GM21390 (cell line): ENCODE measurements around the gene PHOSPHO1.
A peak's percentile ranks its signal among the peaks of the same experiment; 100 is the strongest.
"Not testable (repeated sequence)": the region's sequence is repeated elsewhere in the genome, so short reads cannot be mapped to it uniquely, and the experiment has no call there.

Experiments used
- ATAC-seq: cut with Tn5 transposase; IDR thresholded peaks from one replicate; pipeline ENCODE4 v1.9.1; 2021; ENCODE audit not compliant: unreplicated experiment

The PHOSPHO1 gene, protein sequence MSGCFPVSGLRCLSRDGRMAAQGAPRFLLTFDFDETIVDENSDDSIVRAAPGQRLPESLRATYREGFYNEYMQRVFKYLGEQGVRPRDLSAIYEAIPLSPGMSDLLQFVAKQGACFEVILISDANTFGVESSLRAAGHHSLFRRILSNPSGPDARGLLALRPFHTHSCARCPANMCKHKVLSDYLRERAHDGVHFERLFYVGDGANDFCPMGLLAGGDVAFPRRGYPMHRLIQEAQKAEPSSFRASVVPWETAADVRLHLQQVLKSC

DNA sequence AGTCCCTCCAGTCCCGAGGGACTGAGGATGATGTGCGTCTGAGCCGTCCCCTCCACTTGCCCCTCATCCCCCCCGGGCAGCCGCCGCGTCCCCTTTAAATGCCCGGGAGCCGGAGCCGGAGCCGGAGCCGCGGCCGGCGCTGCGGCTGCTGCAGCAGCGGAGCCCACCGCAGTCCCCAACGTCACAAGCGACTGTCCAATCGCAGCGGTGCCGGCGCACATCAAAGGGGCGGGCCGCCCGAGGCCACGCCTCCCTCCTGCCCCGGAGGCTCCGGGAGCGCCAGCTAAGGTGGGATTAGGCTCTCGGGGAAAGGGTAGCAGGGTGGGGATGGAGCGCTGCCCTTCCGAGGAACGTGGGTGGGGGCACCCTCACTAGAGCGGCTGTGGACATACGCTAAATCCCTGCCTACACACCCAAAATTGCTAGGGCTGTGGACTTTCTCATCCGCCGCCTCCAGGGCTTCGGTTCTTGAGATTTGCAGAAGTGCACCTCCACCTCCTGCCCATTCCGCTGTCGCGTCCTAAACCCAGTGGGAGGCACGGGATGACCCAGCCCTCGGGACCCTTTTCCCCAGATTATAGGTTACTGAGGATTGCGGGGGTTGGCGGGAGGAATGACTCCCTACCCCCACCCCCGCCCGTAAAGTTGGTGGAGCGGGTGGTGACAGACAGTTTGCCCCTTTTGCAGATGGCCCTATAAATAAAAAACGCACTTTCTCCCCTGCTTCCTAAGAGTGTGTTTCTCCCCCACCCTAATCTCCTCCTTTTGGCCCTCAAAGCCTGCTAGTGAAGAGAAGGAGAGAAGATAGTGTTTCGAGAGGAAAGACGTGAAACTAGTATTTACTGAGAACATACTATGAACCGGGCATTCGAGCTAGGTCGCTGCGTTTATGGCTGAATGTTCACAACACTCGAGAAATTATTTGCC is at the start of gene PHOSPHO1:
Gene PHOSPHO1 (minus strand): TSS at position 152 of the 927 bp plus-strand sequence. CDS start 4,096 bp downstream, outside the sequence.
- peak; percentile 88 for ATAC-seq

DNA sequence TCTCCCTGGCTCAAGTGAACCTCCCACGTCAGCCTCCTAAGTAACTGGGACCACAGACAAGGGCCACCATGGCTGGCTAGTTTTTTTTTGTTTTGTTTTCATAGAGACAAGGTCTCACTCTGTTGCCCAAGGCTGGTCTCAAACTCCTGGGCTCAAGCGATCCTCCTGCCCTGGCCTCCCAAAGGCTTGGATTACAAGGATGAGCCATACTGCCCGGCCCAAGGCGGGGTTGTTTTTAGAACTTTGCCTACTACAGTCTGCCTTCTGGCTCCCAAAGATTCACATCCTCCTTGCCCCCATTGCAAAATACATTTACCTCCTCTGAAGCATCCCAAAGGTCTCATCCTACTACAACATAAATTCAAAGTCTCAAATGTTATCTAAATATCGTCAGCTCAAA is 49.5 kb upstream of the PHOSPHO1 start:
- ATAC-seq = no peak

- not testable (repeated sequence) for ATAC-seq
Observed at GRCh38 chr17:49279263-49280015, 48.9 kb upstream of the PHOSPHO1 start.

- no peak for ATAC-seq
Observed at GRCh38 chr17:49278076-49278475, 47.5 kb upstream of the PHOSPHO1 start.

DNA sequence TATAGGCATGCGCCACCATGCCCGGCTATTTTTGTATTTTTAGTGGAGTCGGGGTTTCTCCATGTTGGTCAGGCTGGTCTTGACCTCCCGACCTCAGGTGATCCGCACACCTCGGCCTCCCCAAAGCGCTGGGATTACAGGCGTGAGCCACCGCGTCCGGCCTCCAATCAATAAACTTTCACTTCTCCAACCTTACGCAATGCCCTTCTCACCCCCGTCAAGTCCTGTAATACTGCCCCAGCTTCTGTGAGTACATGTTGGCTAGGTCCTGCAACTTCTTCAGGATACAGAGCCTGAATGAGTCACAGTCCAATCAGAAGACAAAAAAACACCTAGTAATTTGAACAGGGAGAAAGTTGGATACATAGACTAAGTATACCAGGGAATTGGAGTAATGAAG is 47.1 kb upstream of the PHOSPHO1 start:
- ATAC-seq = no peak

DNA sequence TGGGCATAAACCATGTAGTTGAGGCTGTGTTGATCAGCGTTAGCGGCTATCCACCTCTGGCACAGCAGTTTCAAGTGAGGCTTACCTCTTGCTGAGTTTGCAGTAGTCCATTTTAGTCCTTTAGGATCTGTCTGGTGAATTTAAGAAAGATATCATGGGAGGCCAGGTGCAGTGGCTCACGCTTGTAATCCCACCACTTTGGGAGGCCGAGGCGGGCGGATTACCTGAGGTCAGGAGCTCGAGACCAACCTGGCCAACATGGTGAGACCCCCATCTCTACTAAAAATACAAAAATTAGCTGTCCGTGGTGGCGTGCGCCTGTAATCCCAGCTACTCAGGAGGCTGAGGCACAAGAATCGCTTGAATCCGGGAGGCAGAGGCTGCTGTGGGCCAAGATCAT is 45.4 kb upstream of the PHOSPHO1 start:
- ATAC-seq = not testable (repeated sequence)

- ATAC-seq = no peak
Observed at GRCh38 chr17:49269356-49269755, 38.8 kb upstream of the PHOSPHO1 start.

GRCh38 chr17:49267912-49268311 is 37.3 kb upstream of the PHOSPHO1 start:
- ATAC-seq = no peak

- ATAC-seq = no peak
Observed at GRCh38 chr17:49266233-49266632, 35.6 kb upstream of the PHOSPHO1 start.

DNA sequence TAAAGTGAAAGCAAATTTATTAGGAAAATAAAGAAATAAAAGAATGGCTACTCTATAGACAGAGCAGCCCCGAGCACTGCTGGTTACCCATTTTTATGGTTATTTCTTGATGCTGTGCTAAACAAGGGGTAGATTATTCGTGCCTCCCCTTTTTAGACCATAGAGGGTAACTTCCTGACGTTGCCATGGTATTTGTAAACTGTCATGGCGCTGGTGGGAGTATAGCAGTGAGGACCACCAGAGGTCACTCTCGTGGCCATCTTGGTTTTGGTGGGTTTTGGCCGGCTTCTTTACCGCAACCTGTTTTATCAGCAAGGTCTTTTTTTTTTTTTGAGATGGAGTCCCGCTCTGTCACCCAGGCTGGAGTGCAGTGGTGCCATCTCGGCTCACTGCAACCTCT is 31.0 kb upstream of the PHOSPHO1 start:
- ATAC-seq = not testable (repeated sequence)

DNA sequence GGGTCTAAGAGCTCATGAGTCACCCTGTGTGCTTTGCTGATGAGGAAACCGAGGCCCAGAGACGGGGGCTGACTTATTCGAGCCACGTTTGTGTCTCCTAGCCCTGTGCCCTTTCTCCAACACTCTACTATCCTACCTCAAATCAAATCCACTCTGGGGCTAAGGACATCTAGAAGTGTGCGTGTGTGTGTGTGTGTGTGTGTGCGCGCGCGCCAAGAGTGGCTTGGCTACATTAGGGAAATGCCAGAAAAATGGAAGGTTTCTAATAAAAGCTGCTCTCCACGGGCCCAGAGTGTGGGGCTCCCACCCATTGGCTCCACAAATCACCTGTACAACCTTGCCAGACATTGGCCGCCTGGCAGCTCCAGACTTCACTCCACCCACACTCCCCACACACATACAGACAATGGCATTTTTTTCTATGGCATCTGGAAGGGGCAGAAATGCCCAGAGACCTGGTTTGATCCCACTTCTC is 30.3 kb upstream of the PHOSPHO1 start:
- ATAC-seq = no peak

DNA sequence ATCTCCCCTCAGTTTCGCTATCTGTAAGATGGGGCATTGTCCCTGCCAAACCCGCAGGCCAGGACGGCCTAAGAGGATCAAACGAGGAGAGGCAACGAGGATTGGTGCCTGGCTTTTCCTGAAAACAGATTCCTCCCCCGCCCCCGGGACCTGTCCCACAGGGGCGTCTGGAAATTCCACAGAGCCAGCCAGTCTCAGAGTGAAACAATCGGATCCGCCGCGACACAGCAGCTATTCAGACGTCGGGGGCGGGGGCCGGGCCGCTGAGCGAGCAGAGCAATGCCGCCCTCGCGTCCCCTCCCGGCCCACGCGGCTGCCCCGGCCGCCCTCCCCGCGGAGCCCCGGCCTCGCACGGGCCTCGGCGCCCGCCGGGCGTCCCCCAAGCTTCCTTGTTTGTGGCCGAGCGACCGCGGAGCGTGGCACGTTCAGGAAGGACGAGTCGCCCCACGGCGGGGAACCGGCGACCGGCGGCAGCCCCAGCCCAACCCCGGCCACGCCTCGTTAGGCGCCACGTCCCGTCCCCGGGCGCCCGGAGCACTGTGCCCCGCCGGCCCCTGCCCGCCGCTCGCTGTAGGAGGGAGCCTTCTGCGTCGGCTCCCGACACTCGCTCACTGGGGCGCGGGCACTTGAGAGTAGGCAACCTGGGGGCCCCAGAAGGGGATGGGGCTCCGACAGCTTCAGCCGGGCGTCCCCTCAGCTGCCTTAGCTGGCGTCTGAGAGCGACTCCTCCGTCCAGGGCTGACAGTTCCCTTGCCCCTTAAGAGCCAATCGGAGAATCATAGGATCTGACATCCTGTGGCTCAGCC is 29.6 kb upstream of the PHOSPHO1 start:
- ATAC-seq = no peak

GRCh38 chr17:49259663-49260010 is 29.1 kb upstream of the PHOSPHO1 start:
- ATAC-seq = no peak

DNA sequence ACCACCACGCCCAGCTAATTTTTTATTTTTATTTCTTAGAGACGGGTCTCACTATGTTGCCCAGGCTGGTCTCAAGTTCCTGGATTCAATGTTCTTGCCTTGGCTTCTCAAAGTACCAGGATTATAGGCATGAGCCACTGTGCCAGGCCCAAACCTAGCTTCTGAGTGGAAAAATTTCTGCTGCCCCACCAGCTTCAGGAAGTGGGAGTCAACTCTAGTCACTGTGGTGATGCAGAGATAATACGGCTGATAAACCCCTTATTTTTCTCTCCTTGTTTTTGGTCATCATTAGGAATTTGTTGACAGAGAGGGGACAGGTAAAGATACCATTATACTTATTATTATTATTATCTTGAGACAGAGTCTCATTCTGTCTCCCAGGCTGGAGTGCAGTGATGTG is 27.8 kb upstream of the PHOSPHO1 start:
- ATAC-seq = no peak

- ATAC-seq = no peak
Observed at GRCh38 chr17:49255125-49255524, 24.5 kb upstream of the PHOSPHO1 start.

DNA sequence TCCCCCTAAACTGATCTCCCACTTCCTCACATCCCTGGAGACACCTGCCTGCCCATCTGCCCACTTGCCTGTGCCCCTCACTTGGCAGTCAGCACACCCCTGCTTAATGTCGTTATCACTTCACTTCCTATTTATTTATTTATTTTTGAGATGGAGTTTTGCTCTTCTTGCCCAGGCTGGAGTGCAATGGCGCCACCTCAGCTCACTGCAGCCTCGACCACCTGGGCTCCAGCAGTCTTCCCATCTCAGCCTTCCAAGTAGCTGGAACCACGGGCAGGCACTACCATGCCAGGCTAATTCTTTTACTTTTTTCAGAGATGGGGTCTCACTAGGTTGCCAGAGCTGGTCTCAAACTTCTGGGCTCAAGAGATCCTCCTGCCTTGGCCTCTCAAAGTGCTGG is 23.5 kb upstream of the PHOSPHO1 start:
- no peak for ATAC-seq

- no peak for ATAC-seq
Observed at GRCh38 chr17:49252148-49252695, 21.6 kb upstream of the PHOSPHO1 start.

DNA sequence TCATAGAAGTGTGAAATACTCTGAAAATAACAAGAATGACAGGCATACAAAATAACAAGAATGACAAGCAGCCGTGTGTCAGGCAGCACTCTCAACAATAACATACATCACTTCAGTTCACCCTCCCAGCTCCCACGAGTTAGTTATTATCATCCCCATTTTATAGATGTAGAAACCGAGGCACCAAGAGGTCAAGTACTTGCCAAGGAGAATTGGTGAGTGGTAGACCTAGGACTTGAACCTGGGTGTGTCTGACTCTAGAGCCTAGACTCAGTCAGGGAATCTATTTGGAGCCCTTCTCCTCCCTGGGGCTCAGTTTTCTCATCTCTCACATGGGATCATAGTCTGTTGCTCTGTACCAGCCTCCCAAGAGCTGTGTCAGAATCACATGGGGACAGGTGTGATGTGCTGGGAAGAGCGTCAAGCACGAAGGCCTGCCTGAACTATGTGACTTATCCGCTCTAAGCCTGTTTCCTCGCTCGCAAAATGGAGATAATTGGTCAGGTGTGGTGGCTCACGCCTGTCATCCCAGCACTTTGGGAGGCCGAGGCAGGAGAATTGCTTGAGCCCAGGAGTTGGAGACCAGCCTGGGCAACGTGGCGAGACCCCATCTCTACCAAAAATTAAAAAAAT is 19.4 kb upstream of the PHOSPHO1 start:
- ATAC-seq = no peak

DNA sequence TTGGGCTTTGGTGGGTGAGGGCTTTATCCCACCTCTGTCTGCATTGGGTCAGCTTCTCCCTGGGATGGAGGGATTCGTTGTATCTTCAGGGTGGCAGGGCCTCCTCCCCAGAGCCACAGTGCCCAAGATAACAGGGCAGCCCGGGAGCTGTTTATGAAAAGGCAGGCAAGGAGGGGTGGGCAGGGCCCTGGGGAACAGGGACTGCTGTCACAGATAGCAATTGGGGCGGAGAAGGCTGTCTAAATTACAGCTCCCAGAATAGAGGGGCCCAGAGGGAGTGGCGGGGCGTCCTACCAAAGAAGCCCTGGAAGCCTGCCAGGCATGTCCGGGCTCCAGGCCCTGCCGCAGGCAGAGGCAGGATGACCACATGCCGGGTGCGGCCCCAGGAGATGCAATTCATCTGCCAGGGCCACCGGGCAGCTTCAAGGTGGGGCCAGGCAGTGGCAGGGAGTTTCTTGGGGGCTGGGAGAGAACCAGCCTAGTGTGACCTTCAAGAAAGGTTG is 18.8 kb upstream of the PHOSPHO1 start:
- no peak for ATAC-seq

DNA sequence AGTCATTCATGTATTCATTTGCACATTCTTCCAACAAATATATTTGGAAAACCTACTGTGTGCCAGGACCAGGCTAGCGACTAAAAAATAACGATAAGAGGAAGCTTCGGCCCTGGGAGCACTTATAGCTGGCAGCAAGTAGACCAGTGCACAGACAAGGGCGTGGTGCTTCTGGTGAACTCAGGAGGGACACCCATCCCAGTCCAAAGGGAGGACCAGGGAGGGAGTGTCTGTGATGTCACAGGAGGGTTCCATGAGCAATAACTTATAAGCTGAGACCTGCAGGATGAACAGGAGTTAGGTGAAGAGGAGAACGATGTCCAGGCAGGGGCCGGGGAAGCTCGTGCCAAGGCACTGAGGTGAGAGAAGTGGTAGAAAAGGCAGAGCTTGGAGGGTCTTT is 17.4 kb upstream of the PHOSPHO1 start:
- ATAC-seq = no peak
